SKM-1 treated with dmso at 0.1 percent for 144 hours (cell line): ENCODE results near the gene INPP4B.

Experiments used
- DNase-seq: peaks from one replicate; lab custom pipeline; 2025; ENCODE audit not compliant: unreplicated experiment; lab: John Stamatoyannopoulos, UW

INPP4B gene

GRCh38 chr4:142267101-142267500 is 579.0 kb downstream of the INPP4B start:
- no peak for DNase-seq

GRCh38 chr4:142265946-142266345 is 580.2 kb downstream of the INPP4B start:
- DNase-seq: no peak

- DNase-seq: no peak
Measured at GRCh38 chr4:142265536-142265935, 580.6 kb downstream of the INPP4B start.

GRCh38 chr4:142264961-142265360 is 581.1 kb downstream of the INPP4B start:
- DNase-seq: no peak

- no peak for DNase-seq
Measured at GRCh38 chr4:142262956-142263355, 583.1 kb downstream of the INPP4B start.

GRCh38 chr4:142248946-142249345 is 597.2 kb downstream of the INPP4B start:
- no peak for DNase-seq

GRCh38 chr4:142243255-142243654 is 602.8 kb downstream of the INPP4B start:
- DNase-seq: no peak

GRCh38 chr4:142242156-142242555 is 603.9 kb downstream of the INPP4B start:
- DNase-seq: no peak

- no peak for DNase-seq
Measured at GRCh38 chr4:142238589-142238988, 607.5 kb downstream of the INPP4B start.

GRCh38 chr4:142236268-142236667 is 609.8 kb downstream of the INPP4B start:
- no peak for DNase-seq

GRCh38 chr4:142231787-142232186 is 614.3 kb downstream of the INPP4B start:
- DNase-seq: no peak

- no peak for DNase-seq
Measured at GRCh38 chr4:142230991-142231390, 615.1 kb downstream of the INPP4B start.

- DNase-seq: no peak
Measured at GRCh38 chr4:142226014-142226413, 620.1 kb downstream of the INPP4B start.

- no peak for DNase-seq
Measured at GRCh38 chr4:142222127-142222526, 624.0 kb downstream of the INPP4B start.

GRCh38 chr4:142218726-142219125 is 627.4 kb downstream of the INPP4B start:
- no peak for DNase-seq

GRCh38 chr4:142211444-142211843 is 634.7 kb downstream of the INPP4B start:
- no peak for DNase-seq

GRCh38 chr4:142203505-142203904 is 642.6 kb downstream of the INPP4B start:
- no peak for DNase-seq

- no peak for DNase-seq
Measured at GRCh38 chr4:142202404-142203332, 643.4 kb downstream of the INPP4B start.

- no peak for DNase-seq
Measured at GRCh38 chr4:142201041-142201440, 645.1 kb downstream of the INPP4B start.

- no peak for DNase-seq
Measured at GRCh38 chr4:142194905-142195304, 651.2 kb downstream of the INPP4B start.

GRCh38 chr4:142191901-142192300 is 654.2 kb downstream of the INPP4B start:
- DNase-seq: no peak

- no peak for DNase-seq
Measured at GRCh38 chr4:142181021-142181420, 665.1 kb downstream of the INPP4B start.

- no peak for DNase-seq
Measured at GRCh38 chr4:142169216-142169615, 676.9 kb downstream of the INPP4B start.
